GM12878 (cell line): ENCODE data around the gene SLC12A1.

Source experiments
- BHLHE40 ChIP-seq, 2 experiments: fragments of 450-650 bp in 1 of 2; IDR thresholded peaks; 2 replicates each; pipeline ENCODE4 v1.6.1; 2011 to 2017; ENCODE audit warnings: low read depth in 2 of 2, borderline replicate concordance in 1 of 2, improper control_type of control experiment in 1 of 2, low read length in 1 of 2, mild to moderate bottlenecking in 1 of 2
- CTCF ChIP-seq, 3 experiments: IDR thresholded peaks in 2 of 3; conservative IDR thresholded peaks in 1 of 3; 2 replicates each; pipeline ENCODE4 v1.5.1; 2011; ENCODE audit warnings: low read depth in 3 of 3, low read length in 3 of 3, mild to moderate bottlenecking in 3 of 3, control low read depth in 2 of 3, moderate library complexity in 2 of 3, inconsistent platforms in 1 of 3, mixed read lengths in 1 of 3; ENCODE audit not compliant: control insufficient read depth in 2 of 3, insufficient read depth in 1 of 3; ENCODE audit errors: extremely low read depth in 1 of 3
- EZH2 ChIP-seq: IDR thresholded peaks from 2 replicates; pipeline ENCODE4 v1.6.1; 2012; ENCODE audit warnings: low read depth, mild to moderate bottlenecking, control low read depth, inconsistent platforms, low read length, borderline replicate concordance; ENCODE audit not compliant: control insufficient read depth
- REST ChIP-seq: IDR thresholded peaks from 2 replicates; pipeline ENCODE4 v1.6.1; 2012; ENCODE audit warnings: mild to moderate bottlenecking, low read depth, low read length
- STAT1 ChIP-seq: fragments of 450-650 bp; conservative IDR thresholded peaks from 2 replicates; pipeline ENCODE4 v1.6.1; 2014; ENCODE audit warnings: antibody characterized with exemption, mild to moderate bottlenecking
- TARDBP ChIP-seq: IDR thresholded peaks from 2 replicates; pipeline ENCODE4 v1.6.1; 2016; ENCODE audit warnings: borderline replicate concordance
- USF2 ChIP-seq: IDR thresholded peaks from 2 replicates; pipeline ENCODE4 v1.6.1; 2011; ENCODE audit warnings: low read depth, low read length, improper control_type of control experiment, borderline replicate concordance
- YBX1 ChIP-seq: fragments of 450-650 bp; IDR thresholded peaks from 2 replicates; pipeline ENCODE4 v1.6.1; 2016; ENCODE audit warnings: antibody characterized with exemption
- TF ChIP-seq, protein P1 (sequence below): IDR thresholded peaks from 2 replicates; pipeline ENCODE4 v1.6.1; 2012; ENCODE audit warnings: low read depth, low read length, improper control_type of control experiment
- TF ChIP-seq, protein P2 (sequence below): IDR thresholded peaks from 2 replicates; pipeline ENCODE4 v1.6.1; 2012; ENCODE audit warnings: low read length, inconsistent platforms
- TF ChIP-seq, protein P3 (sequence below): IDR thresholded peaks from 2 replicates; pipeline ENCODE4 v1.6.1; 2011; ENCODE audit warnings: mild to moderate bottlenecking, low read depth, low read length, moderate library complexity; ENCODE audit not compliant: insufficient replicate concordance

DNA sequence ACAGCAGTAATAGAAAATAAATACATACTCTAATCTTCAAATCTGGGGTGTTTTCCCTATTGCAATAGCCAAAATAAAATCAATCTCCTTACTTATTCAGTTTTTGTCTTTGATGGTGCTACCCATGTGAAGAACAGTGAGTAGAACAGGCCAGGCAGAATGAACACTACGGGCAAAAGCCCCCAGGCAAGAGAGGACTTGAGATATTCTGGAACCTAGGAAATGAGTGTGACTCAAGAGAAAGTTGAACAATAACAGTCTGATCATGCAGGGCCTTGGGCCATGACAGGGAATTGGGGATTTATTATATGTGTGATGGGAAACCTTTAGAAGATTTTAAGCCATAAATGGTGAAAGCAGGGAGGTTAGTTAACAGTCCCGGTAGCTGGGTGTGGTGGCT is 111.1 kb downstream of the SLC12A1 start:
- TF ChIP-seq, protein P1, sequence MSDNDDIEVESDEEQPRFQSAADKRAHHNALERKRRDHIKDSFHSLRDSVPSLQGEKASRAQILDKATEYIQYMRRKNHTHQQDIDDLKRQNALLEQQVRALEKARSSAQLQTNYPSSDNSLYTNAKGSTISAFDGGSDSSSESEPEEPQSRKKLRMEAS: no peak
- no peak for TF ChIP-seq CTCF (IDR thresholded peaks at IDR 0.05 in 2 of 3, conservative IDR thresholded peaks at IDR 0.05 in 1 of 3; ENCODE audit: control insufficient read depth in 2 of 3, extremely low read depth in 1 of 3, insufficient read depth in 1 of 3, low read depth in 3 of 3, low read length in 3 of 3)
- TF ChIP-seq EZH2: no peak
- no peak for TF ChIP-seq TARDBP
- TF ChIP-seq, protein P2, sequence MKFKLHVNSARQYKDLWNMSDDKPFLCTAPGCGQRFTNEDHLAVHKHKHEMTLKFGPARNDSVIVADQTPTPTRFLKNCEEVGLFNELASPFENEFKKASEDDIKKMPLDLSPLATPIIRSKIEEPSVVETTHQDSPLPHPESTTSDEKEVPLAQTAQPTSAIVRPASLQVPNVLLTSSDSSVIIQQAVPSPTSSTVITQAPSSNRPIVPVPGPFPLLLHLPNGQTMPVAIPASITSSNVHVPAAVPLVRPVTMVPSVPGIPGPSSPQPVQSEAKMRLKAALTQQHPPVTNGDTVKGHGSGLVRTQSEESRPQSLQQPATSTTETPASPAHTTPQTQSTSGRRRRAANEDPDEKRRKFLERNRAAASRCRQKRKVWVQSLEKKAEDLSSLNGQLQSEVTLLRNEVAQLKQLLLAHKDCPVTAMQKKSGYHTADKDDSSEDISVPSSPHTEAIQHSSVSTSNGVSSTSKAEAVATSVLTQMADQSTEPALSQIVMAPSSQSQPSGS: no peak
- no peak for TF ChIP-seq BHLHE40 (IDR thresholded peaks at IDR 0.05; ENCODE audit: borderline replicate concordance in 1 of 2, low read depth in 2 of 2, low read length in 1 of 2)
- no peak for TF ChIP-seq STAT1
- no peak for TF ChIP-seq YBX1
- TF ChIP-seq USF2: no peak
- TF ChIP-seq, protein P3, sequence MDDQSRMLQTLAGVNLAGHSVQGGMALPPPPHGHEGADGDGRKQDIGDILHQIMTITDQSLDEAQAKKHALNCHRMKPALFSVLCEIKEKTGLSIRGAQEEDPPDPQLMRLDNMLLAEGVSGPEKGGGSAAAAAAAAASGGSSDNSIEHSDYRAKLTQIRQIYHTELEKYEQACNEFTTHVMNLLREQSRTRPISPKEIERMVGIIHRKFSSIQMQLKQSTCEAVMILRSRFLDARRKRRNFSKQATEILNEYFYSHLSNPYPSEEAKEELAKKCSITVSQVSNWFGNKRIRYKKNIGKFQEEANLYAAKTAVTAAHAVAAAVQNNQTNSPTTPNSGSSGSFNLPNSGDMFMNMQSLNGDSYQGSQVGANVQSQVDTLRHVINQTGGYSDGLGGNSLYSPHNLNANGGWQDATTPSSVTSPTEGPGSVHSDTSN: no peak
- TF ChIP-seq REST: no peak
